GM18867 (cell line): Measurements from ENCODE around the gene ZFC3H1.
"Not testable (repeated sequence)": the region's sequence is repeated elsewhere in the genome, so short reads cannot be mapped to it uniquely, and the experiment has no call there.

Experiments used
- ATAC-seq: cut with Tn5 transposase; IDR thresholded peaks from one replicate; pipeline ENCODE4 v1.9.1; 2021; ENCODE audit warnings: mild to moderate bottlenecking, moderate library complexity; ENCODE audit not compliant: unreplicated experiment

The ZFC3H1 gene

GRCh38 chr12:71587012-71587411, 76.6 kb downstream of the ZFC3H1 start:
- no peak for ATAC-seq

DNA sequence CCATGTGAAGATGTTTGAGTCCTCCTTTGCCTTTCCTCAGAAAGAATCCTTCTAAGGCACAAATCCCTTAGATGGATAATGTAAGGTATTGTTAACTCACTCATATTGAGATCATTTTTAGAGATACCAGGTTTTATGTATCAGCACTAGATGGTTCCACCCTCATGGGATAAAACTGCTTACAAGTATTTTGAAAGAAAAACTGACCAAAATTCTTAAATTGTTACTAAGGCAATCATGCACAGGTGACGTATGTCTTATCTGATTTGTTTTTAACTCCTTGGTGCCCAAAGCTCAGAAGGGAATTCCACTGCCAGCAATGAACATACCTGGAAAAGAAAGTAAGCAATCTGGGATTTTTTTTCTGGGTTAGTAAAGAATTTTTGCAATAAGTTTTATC, 78.4 kb downstream of the ZFC3H1 start:
- no peak for ATAC-seq

GRCh38 chr12:71584356-71584755, 79.3 kb downstream of the ZFC3H1 start:
- no peak for ATAC-seq

DNA sequence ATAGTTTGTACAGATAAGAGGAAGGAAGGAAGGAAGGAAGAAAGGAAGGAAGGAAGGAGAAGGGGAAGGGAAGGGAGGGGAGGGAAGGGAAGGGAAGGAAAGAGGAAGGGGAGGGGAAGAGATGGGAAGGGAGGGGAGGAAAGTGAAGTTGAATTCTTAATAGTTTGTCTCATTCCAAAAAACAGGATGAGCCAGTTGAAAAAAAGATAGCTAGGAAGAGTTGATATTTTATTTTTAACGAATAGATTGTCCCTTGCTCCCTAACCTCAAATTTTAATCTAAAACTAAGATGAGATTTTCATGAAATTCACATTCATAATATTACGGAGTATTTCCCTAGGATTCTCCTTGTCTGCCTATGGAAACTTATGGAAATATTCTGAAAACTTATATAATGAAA, 80.7 kb downstream of the ZFC3H1 start:
- no peak for ATAC-seq

GRCh38 chr12:71581206-71581605, 82.4 kb downstream of the ZFC3H1 start:
- ATAC-seq: no peak

DNA sequence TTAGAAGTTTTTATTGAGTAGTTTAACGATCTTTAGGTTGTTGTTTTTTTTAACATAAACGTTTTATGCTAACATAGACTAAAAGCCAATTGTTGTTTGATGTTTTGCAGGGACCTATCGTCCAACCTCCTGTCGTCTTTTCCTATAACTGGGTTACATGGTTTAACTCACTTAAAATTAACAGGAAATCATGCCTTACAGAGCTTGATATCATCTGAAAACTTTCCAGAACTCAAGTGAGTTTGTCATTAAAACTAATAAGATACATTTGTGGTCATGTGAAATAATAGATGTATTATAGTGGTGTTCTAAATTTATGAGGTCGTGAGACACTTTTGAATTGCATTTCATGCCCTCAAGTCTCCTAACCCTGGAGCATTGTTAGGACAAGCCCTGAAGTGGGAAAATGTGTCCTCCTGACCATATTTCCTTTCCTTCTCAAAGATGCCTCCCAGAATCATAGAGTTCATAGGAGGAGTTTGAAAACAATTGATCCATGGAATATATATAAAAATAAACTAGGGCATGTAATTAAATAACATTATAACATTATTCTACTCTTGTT, 84.9 kb downstream of the ZFC3H1 start:
- no peak for ATAC-seq

GRCh38 chr12:71576496-71576895, 87.2 kb downstream of the ZFC3H1 start:
- no peak for ATAC-seq

DNA sequence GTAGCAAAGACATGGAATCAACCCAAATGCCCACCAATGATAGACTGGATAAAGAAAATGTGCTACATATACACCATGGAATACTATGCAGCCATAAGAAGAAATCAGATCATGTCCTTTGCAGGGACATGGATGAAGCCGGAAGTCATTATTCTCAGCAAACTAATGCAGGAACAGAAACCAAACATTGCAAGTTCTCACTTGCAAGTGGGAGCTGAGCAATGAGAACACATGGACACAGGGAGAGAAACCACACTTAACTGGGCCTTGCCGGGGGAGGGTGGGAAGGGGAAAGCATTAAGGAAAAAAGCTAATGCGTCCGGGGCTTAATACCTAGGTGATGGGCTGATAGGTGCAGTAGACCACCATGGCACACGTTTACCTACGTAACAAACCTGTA, 93.8 kb downstream of the ZFC3H1 start:
- not testable (repeated sequence) for ATAC-seq

GRCh38 chr12:71567537-71567936, 96.1 kb downstream of the ZFC3H1 start:
- ATAC-seq: no peak

DNA sequence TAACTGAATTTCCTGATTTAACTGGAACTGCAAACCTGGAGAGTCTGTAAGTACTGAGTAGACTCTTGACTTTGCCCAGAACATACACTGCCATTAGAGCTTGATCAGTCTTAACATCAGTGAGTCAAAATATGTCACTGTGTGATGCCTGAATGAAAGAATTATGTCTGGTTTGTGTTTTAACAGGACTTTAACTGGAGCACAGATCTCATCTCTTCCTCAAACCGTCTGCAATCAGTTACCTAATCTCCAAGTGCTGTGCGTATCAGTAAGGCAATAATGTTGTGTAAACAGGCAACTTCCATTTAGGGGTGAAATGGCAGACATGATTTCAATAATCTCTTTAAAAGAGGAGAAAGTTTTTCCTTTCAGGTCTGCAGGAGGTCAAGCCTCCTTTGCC, 97.0 kb downstream of the ZFC3H1 start:
- no peak for ATAC-seq

- ATAC-seq: no peak
Measured at GRCh38 chr12:71565535-71565934, 98.1 kb downstream of the ZFC3H1 start.

DNA sequence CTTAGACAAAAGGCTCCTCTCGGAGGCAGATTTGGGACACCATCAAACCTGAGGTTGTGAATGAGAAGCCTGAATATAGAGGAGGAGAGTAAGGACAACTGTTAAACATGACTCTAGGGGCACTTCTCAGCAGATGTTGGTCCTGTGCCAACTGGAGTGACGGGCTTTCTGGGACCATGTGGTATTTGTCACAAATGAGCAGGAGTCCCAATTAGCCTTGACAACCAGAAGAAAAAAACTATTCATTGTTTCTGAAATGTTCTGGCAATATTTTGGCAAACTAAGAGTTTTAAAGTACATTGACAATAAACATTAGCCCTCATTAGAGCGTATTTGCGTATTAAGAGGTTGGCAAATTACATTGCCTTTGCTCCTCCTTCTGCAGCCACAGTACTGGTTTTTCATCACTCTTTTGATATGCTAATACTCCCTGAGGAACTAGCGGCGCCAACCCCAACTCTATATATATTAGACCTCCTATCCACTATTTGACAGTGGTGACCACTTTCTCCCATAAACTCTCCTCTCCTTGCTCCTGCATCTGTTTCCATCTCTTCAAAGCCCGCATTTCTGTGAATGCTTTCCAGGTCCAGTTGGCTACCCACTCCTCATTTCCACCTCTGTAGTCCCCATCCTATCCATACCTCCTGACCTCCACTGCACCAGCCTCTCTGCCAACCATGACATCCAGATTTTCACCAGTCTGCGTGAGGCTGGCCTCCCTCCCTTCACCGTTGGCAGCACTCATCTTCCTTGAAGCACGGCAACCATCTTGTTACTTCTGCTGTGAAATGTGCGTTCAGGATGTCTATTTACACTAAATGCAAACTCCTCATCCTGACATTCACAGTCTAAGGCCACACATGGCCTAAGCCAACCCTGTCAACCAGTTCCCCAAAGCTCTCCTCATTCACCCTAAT, 100.7 kb downstream of the ZFC3H1 start:
- no peak for ATAC-seq
